Non-pigmented ciliary epithelial cell (primary cell): ENCODE results near the gene TRAF5.
"Not testable (repeated sequence)": the region's sequence is repeated elsewhere in the genome, so short reads cannot be mapped to it uniquely, and the experiment has no call there.

Experiments
- DNase-seq: peaks from one replicate; pipeline ENCODE4 v3.0.0-alpha.2; 2010; ENCODE audit warnings: low read depth

TRAF5 gene

GRCh38 chr1:211347077-211347844, 20.6 kb downstream of the TRAF5 start:
- DNase-seq: no peak

GRCh38 chr1:211348547-211348946, 21.9 kb downstream of the TRAF5 start:
- DNase-seq: no peak

GRCh38 chr1:211349741-211350140, 23.1 kb downstream of the TRAF5 start:
- no peak for DNase-seq

- DNase-seq: not testable (repeated sequence)
Measured at GRCh38 chr1:211352055-211352454, 25.4 kb downstream of the TRAF5 start.

GRCh38 chr1:211352465-211352864, 25.8 kb downstream of the TRAF5 start:
- DNase-seq: no peak

- no peak for DNase-seq
Measured at GRCh38 chr1:211352985-211353515, 26.4 kb downstream of the TRAF5 start.

GRCh38 chr1:211353562-211354212, 27.1 kb downstream of the TRAF5 start:
- no peak for DNase-seq

- DNase-seq: no peak
Measured at GRCh38 chr1:211355873-211356272, 29.2 kb downstream of the TRAF5 start.

- DNase-seq: no peak
Measured at GRCh38 chr1:211356723-211357407, 30.2 kb downstream of the TRAF5 start.

- no peak for DNase-seq
Measured at GRCh38 chr1:211358685-211359084, 32.1 kb downstream of the TRAF5 start.

- DNase-seq: no peak
Measured at GRCh38 chr1:211359876-211360275, 33.2 kb downstream of the TRAF5 start.

GRCh38 chr1:211361202-211361601, 34.6 kb downstream of the TRAF5 start:
- DNase-seq: no peak

- no peak for DNase-seq
Measured at GRCh38 chr1:211369640-211370039, 43.0 kb downstream of the TRAF5 start.

- DNase-seq: no peak
Measured at GRCh38 chr1:211370669-211371068, 44.0 kb downstream of the TRAF5 start.

GRCh38 chr1:211371406-211372105, 44.9 kb downstream of the TRAF5 start:
- DNase-seq: no peak

- no peak for DNase-seq
Measured at GRCh38 chr1:211372463-211372862, 45.8 kb downstream of the TRAF5 start.

- DNase-seq: no peak
Measured at GRCh38 chr1:211375146-211375818, 48.6 kb downstream of the TRAF5 start.

GRCh38 chr1:211375949-211376348, 49.3 kb downstream of the TRAF5 start:
- DNase-seq: no peak

GRCh38 chr1:211376807-211377470, 50.3 kb downstream of the TRAF5 start:
- DNase-seq: no peak

GRCh38 chr1:211377539-211378450, 51.2 kb downstream of the TRAF5 start:
- no peak for DNase-seq
